ENCODE results near the gene CAPN7. TPM values are rescaled to one million over a fixed set of nuclear protein-coding genes. Genes with fewer than 3 reads are reported as not detected.

The CAPN7 gene
- total RNA-seq, 1 donor from 2014 or later: 37.9 TPM

- H3K27ac Mint-ChIP-seq: peak overlapping the region; percentile 88
- no peaks in the 10 kb centered on the region for H3K27me3 Mint-ChIP-seq
- H3K36me3 Mint-ChIP-seq: no peaks in the 10 kb centered on the region
- no peak for DNase-seq (ENCODE audit: extremely low spot score, unreplicated experiment)
- H3K4me3 Mint-ChIP-seq: peak overlapping the region; percentile 91
- no peaks in the 10 kb centered on the region for H3K9me3 Mint-ChIP-seq
- TF ChIP-seq CTCF (conservative IDR thresholded peaks at IDR 0.05): no peak
- H3K4me1 Mint-ChIP-seq (ENCODE audit: unreplicated experiment): peaks cover 12% of the 10 kb centered on the region
Observed at GRCh38 chr3:15205482-15205933, 538 bp upstream of the CAPN7 start.

- no peaks in the 10 kb centered on the region for H3K27me3 Mint-ChIP-seq
- H3K9me3 Mint-ChIP-seq: no peaks in the 10 kb centered on the region
- peak overlapping the region; percentile 92 for H3K4me3 Mint-ChIP-seq
- H3K36me3 Mint-ChIP-seq: no peaks in the 10 kb centered on the region
- H3K27ac Mint-ChIP-seq: peak overlapping the region; percentile 90
- no peak for TF ChIP-seq CTCF (conservative IDR thresholded peaks at IDR 0.05)
- DNase-seq (ENCODE audit: extremely low spot score, unreplicated experiment): peak; percentile 80
- H3K4me1 Mint-ChIP-seq (ENCODE audit: unreplicated experiment): peaks cover 12% of the 10 kb centered on the region
Observed at GRCh38 chr3:15206662-15207576, 873 bp downstream of the CAPN7 start.

GRCh38 chr3:15207836-15208504, 1.9 kb downstream of the CAPN7 start:
- peaks cover 5% of the 10 kb centered on the region for H3K36me3 Mint-ChIP-seq
- DNase-seq (ENCODE audit: extremely low spot score, unreplicated experiment): no peak
- H3K9me3 Mint-ChIP-seq: no peaks in the 10 kb centered on the region
- H3K4me3 Mint-ChIP-seq: peak overlapping the region; percentile 83
- H3K27me3 Mint-ChIP-seq: no peaks in the 10 kb centered on the region
- TF ChIP-seq CTCF (conservative IDR thresholded peaks at IDR 0.05): no peak
- H3K4me1 Mint-ChIP-seq (ENCODE audit: unreplicated experiment): peaks cover 12% of the 10 kb centered on the region
- H3K27ac Mint-ChIP-seq: peak overlapping the region; percentile 71

- Mint-ChIP-seq H3K4me3 (no peak overlapping the region), H3K9me3 (no peaks in the 10 kb centered on the region), H3K36me3 (peaks cover 17% of the 10 kb centered on the region), H3K27me3 (no peaks in the 10 kb centered on the region), H3K4me1 (ENCODE audit: unreplicated experiment) (peaks cover 5% of the 10 kb centered on the region), H3K27ac (no peak overlapping the region)
- no peak for DNase-seq (ENCODE audit: extremely low spot score, unreplicated experiment)
- no peak for TF ChIP-seq CTCF (conservative IDR thresholded peaks at IDR 0.05)
Observed at GRCh38 chr3:15211937-15212336, 5.9 kb downstream of the CAPN7 start.

GRCh38 chr3:15214758-15215157, 8.7 kb downstream of the CAPN7 start:
- H3K9me3 Mint-ChIP-seq: no peaks in the 10 kb centered on the region
- DNase-seq (ENCODE audit: extremely low spot score, unreplicated experiment): no peak
- H3K4me3 Mint-ChIP-seq: no peak overlapping the region
- H3K4me1 Mint-ChIP-seq (ENCODE audit: unreplicated experiment): no peaks in the 10 kb centered on the region
- peaks cover 17% of the 10 kb centered on the region for H3K36me3 Mint-ChIP-seq
- no peaks in the 10 kb centered on the region for H3K27me3 Mint-ChIP-seq
- H3K27ac Mint-ChIP-seq: no peak overlapping the region
- TF ChIP-seq CTCF (conservative IDR thresholded peaks at IDR 0.05): no peak

Data from type B pancreatic cell (in vitro differentiated cells).